Endothelial cell of umbilical vein (primary cell): ENCODE results near the gene ARHGAP10. TPM values are rescaled to one million over a fixed set of nuclear protein-coding genes. Genes with fewer than 3 reads are reported as not detected.

Experiments
- BruUV-seq: library from RNA; stranded (reverse); fragments of 400-500 nt; replicated peaks from 2 replicates; lab custom pipeline; 2021; lab: Mats Ljungman, UMichigan
- CTCF ChIA-PET: fragments of 300-600, 350-600 bp; sonication (Branson Sonifier 250); formaldehyde crosslinking; loops from one replicate; lab custom pipeline; 2021; ENCODE audit warnings: antibody characterized with exemption, inconsistent platforms; lab: Charles Lee
- POLR2A ChIA-PET: fragments of 300-600, 350-600 bp; sonication (Branson Sonifier 250); formaldehyde crosslinking; loops from one replicate; lab custom pipeline; 2021; ENCODE audit warnings: antibody characterized with exemption, inconsistent platforms; lab: Charles Lee
- DNase-seq: peaks from one replicate; pipeline ENCODE4 v3.0.0-alpha.2; 2011; ENCODE audit warnings: low read depth, low spot score
- FAIRE-seq: peaks from 2 replicates; lab custom pipeline; 2011; peaks lifted over from hg19 to GRCh38; lab: Jason Lieb, UNC
- H2AFZ ChIP-seq: 2 replicates; pipeline ENCODE4 v1.6.0; 2012; ENCODE audit warnings: low read depth, low read length, control low read depth, inconsistent platforms
- H3K27ac ChIP-seq: 2 replicates; pipeline ENCODE4 v1.5.1; 2011; ENCODE audit warnings: low read depth, mild to moderate bottlenecking, control low read depth, low read length, moderate library complexity; ENCODE audit not compliant: insufficient read depth
- H3K27me3 ChIP-seq, 2 experiments: 2 replicates each; pipeline versions ENCODE4 v1.6.0 to v1.6.1; 2011; ENCODE audit warnings: low read length in 2 of 2, mixed read lengths in 1 of 2; ENCODE audit not compliant: control insufficient read depth in 2 of 2, insufficient read depth in 2 of 2
- H3K36me3 ChIP-seq, 2 experiments: 2 replicates in 1 of 2; 3 replicates in 1 of 2; pipeline ENCODE4 v1.5.1; 2011; ENCODE audit warnings: low read length in 2 of 2, mild to moderate bottlenecking in 1 of 2, moderate library complexity in 1 of 2; ENCODE audit not compliant: control insufficient read depth in 2 of 2, insufficient read depth in 2 of 2; ENCODE audit errors: extremely low read depth in 1 of 2
- H3K4me1 ChIP-seq: 3 replicates; pipeline ENCODE4 v1.5.1; 2011; ENCODE audit warnings: mild to moderate bottlenecking, low read length; ENCODE audit not compliant: control insufficient read depth, insufficient read depth; ENCODE audit errors: extremely low read depth
- H3K4me2 ChIP-seq: 2 replicates; pipeline ENCODE4 v1.6.1; 2011; ENCODE audit warnings: low read length, control low read depth, mixed read lengths; ENCODE audit not compliant: insufficient read depth
- H3K4me3 ChIP-seq, 3 experiments: fragments of 200-600 bp in 1 of 3; sonication (generic), shearing (Covaris generic) in 1 of 3; replicated peaks in 1 of 3; 2 replicates each; pipeline ENCODE4 v1.5.1; 2011 to 2016; ENCODE audit warnings: control low read depth in 3 of 3, low read length in 3 of 3, mild to moderate bottlenecking in 2 of 3, inconsistent platforms in 1 of 3, low read depth in 1 of 3, moderate library complexity in 1 of 3; ENCODE audit not compliant: insufficient read depth in 1 of 3
- H3K79me2 ChIP-seq: 2 replicates; pipeline ENCODE4 v1.6.0; 2012; ENCODE audit warnings: low read length, inconsistent platforms; ENCODE audit not compliant: control insufficient read depth, insufficient read depth
- H3K9ac ChIP-seq: replicated peaks from 2 replicates; pipeline ENCODE3; 2011; ENCODE audit warnings: low read length, control low read depth; ENCODE audit not compliant: insufficient read depth; ENCODE audit errors: extremely low read depth
- H3K9me1 ChIP-seq: replicated peaks from 3 replicates; pipeline ENCODE4 v1.6.0; 2011; ENCODE audit warnings: mild to moderate bottlenecking, low read length; ENCODE audit not compliant: control insufficient read depth, insufficient read depth; ENCODE audit errors: extremely low read depth
- H3K9me3 ChIP-seq: replicated peaks from 2 replicates; pipeline ENCODE4 v1.5.1; 2012; ENCODE audit warnings: low read length, inconsistent platforms; ENCODE audit not compliant: control insufficient read depth, insufficient read depth
- H4K20me1 ChIP-seq: replicated peaks from 2 replicates; pipeline ENCODE3; 2011; ENCODE audit warnings: mild to moderate bottlenecking, low read length; ENCODE audit not compliant: control insufficient read depth, insufficient read depth; ENCODE audit errors: extremely low read depth
- EZH2 ChIP-seq: IDR thresholded peaks from 2 replicates; pipeline ENCODE4 v1.6.1; 2012; ENCODE audit warnings: borderline replicate concordance, low read depth, mild to moderate bottlenecking, moderate library complexity, low read length, inconsistent platforms; ENCODE audit not compliant: severe bottlenecking
- FOS ChIP-seq: IDR thresholded peaks from 2 replicates; pipeline ENCODE4 v1.6.1; 2011; ENCODE audit warnings: mild to moderate bottlenecking, low read length, moderate library complexity, borderline replicate concordance; ENCODE audit not compliant: insufficient read depth
- GATA2 ChIP-seq: IDR thresholded peaks from 2 replicates; pipeline ENCODE4 v1.7.0; 2011; ENCODE audit warnings: low read depth, mild to moderate bottlenecking, moderate library complexity, mixed read lengths, low read length; ENCODE audit not compliant: insufficient read length, insufficient read depth
- JUN ChIP-seq: IDR thresholded peaks from 2 replicates; pipeline ENCODE4 v1.6.1; 2011; ENCODE audit warnings: borderline replicate concordance, low read depth; ENCODE audit not compliant: insufficient read length, insufficient read depth
- MYC ChIP-seq: IDR thresholded peaks from one replicate; pipeline ENCODE4 v1.6.1; 2011; ENCODE audit warnings: mild to moderate bottlenecking, low read depth, low read length
- POLR2A ChIP-seq: IDR thresholded peaks from 2 replicates; pipeline ENCODE4 v1.6.1; 2012; ENCODE audit warnings: low read depth, mild to moderate bottlenecking, control low read depth, low read length
- POLR2AphosphoS5 ChIP-seq: IDR thresholded peaks from 2 replicates; pipeline ENCODE4 v1.6.1; 2012; ENCODE audit warnings: low read depth, mild to moderate bottlenecking, control low read depth, low read length, moderate library complexity; ENCODE audit not compliant: insufficient read depth
- dilution Hi-C: fragments of 300-500 bp; cut with MboI; formaldehyde crosslinking; loops from one replicate; pipeline ENCODE4 v1.15.0; 2019; ENCODE audit warnings: low sequenced_read_pairs; ENCODE audit not compliant: extremely low pct_ligation_motif_present
- intact Hi-C: fragments of 100-400 bp; cut with micrococcal nuclease; formaldehyde crosslinking; loops from one replicate; pipeline ENCODE4 v1.10.0; 2022
- polyA plus RNA-seq, 4 experiments: library from polyadenylated mRNA; depleted of rRNA in 3 of 4; stranded (reverse) in 3 of 4; unstranded in 1 of 4; fragments of >200 nt; gene quantifications; 2 replicates each; pipeline versions ENCODE4 v1.2.1 to v1.2.3, GENCODE V29; 2011 to 2012; ENCODE audit warnings: missing spikeins in 1 of 4
- total RNA-seq: library from RNA; stranded (reverse); gene quantifications from 2 replicates; pipeline ENCODE4 v1.2.3, GENCODE V29; 2021
- TF ChIP-seq, protein P1 (sequence below), 2 donors: IDR thresholded peaks; 1 replicate in 1 of 2; 2 replicates in 1 of 2; pipeline ENCODE4 v1.5.1; 2011; ENCODE audit warnings: low read length in 2 of 2, mild to moderate bottlenecking in 2 of 2, moderate library complexity in 2 of 2, control low read depth in 1 of 2, inconsistent platforms in 1 of 2, low read depth in 1 of 2; ENCODE audit not compliant: insufficient read depth in 1 of 2; ENCODE audit errors: extremely low read depth in 1 of 2
- TF ChIP-seq, protein P2 (sequence below): IDR thresholded peaks from 2 replicates; pipeline ENCODE4 v1.6.1; 2011; ENCODE audit not compliant: insufficient read depth, insufficient read length

Gene ARHGAP10
- total and polyA plus RNA-seq, 2 donors (not counting 3 experiments of a cell fraction or from before 2014, with no cell fraction given), result 20.4 to 36.7 TPM

DNA sequence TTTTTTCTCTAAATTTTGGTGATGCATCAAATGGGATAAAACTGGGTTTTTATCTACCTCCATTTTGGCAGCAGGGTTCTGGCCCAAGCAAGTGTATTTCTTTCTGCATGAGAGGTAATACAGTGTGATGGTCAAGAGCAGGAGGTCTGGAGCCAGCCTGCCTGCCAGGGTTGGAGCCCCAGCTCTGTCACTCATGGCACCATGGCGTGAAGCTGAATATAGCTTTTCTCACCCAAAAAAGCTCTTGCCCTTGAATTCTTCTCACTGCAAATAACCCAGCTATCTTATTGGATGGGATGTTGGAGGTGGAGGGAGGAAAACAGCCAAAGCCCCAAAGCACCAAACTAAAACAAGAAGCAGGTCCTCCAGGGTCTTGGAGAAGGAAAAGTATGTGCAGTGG lies 218.4 kb downstream of the ARHGAP10 start:
- BruUV-seq, result no TSS peak
- DNase-seq, result no peak
- POLR2A ChIA-PET, result no interaction called here
- Histone ChIP-seq H2AFZ (no peak overlapping the region), H3K4me3 (no peak overlapping the region), H4K20me1 (no peaks in the 10 kb centered on the region), H3K27ac (no peak overlapping the region), H3K9me1 (no peaks in the 10 kb centered on the region), H3K4me2 (no peak overlapping the region), H3K9ac (no peak overlapping the region), H3K79me2 (no peaks in the 10 kb centered on the region), H3K4me1 (no peaks in the 10 kb centered on the region), H3K9me3 (no peaks in the 10 kb centered on the region), H3K36me3 (no peaks in the 10 kb centered on the region), H3K27me3 (no peaks in the 10 kb centered on the region)
- CTCF ChIA-PET, result interaction anchor here (0.9 to 1.2 kb wide), 2 partner anchors 19 to 34 kb away, joined by 3 read pairs; no protein-coding TSS in a partner anchor
- no peak for FAIRE-seq
- intact Hi-C loops (no loop called here), dilution Hi-C loops (no loop called here)
- TF ChIP-seq JUN (no peak), FOS (no peak), POLR2AphosphoS5 (no peak), POLR2A (no peak), GATA2 (no peak), MYC (no peak), EZH2 (no peak)
- TF ChIP-seq, protein P1, sequence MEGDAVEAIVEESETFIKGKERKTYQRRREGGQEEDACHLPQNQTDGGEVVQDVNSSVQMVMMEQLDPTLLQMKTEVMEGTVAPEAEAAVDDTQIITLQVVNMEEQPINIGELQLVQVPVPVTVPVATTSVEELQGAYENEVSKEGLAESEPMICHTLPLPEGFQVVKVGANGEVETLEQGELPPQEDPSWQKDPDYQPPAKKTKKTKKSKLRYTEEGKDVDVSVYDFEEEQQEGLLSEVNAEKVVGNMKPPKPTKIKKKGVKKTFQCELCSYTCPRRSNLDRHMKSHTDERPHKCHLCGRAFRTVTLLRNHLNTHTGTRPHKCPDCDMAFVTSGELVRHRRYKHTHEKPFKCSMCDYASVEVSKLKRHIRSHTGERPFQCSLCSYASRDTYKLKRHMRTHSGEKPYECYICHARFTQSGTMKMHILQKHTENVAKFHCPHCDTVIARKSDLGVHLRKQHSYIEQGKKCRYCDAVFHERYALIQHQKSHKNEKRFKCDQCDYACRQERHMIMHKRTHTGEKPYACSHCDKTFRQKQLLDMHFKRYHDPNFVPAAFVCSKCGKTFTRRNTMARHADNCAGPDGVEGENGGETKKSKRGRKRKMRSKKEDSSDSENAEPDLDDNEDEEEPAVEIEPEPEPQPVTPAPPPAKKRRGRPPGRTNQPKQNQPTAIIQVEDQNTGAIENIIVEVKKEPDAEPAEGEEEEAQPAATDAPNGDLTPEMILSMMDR (IDR thresholded peaks at IDR 0.05; ENCODE audit: extremely low read depth in 1 of 2, insufficient read depth in 1 of 2, low read depth in 1 of 2, low read length in 2 of 2), result no peak
- TF ChIP-seq, protein P2, sequence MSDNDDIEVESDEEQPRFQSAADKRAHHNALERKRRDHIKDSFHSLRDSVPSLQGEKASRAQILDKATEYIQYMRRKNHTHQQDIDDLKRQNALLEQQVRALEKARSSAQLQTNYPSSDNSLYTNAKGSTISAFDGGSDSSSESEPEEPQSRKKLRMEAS, result no peak
